ENCODE data around the gene BCR. TPM values are rescaled to one million over a fixed set of nuclear protein-coding genes. Genes with fewer than 3 reads are reported as not detected.

Gene BCR
- total and polyA plus RNA-seq, 12 donors, result 18.7 to 64.3 (median 42.4) TPM

GRCh38 chr22:23168391-23169042 is 11.8 kb upstream of the BCR start:
- no peak for TF ChIP-seq POLR2A (IDR thresholded peaks at IDR 0.05)
- TF ChIP-seq CTCF (IDR thresholded peaks at IDR 0.05), result no peak
- WGBS, 4 donors, result 94 to 100% (median 97%) methylated on average over 1 to 9 of the region's 9 CpGs
- no peak overlapping the region for H3K4me3 ChIP-seq
- no peaks in the 10 kb centered on the region for H3K27me3 ChIP-seq
- H3K4me1 ChIP-seq (replicated peaks in 1 of 2), result no peaks in the 10 kb centered on the region
- no peak overlapping the region for H3K27ac ChIP-seq
- no peaks in the 10 kb centered on the region for H3K9me3 ChIP-seq (replicated peaks in 1 of 3)
- no peaks in the 10 kb centered on the region for H3K36me3 ChIP-seq (replicated peaks in 1 of 2)
- DNase-seq, result no peak
- intact Hi-C loops (cut with DNase I), result no loop called here

GRCh38 chr22:23169043-23169406 is 11.3 kb upstream of the BCR start:
- H3K27me3 ChIP-seq, result no peaks in the 10 kb centered on the region
- no peaks in the 10 kb centered on the region for H3K4me1 ChIP-seq (replicated peaks in 1 of 2)
- no peak for DNase-seq
- WGBS, 4 donors, result 80 to 94% (median 92%) methylated on average over 2 to 4 of the region's 4 CpGs
- H3K27ac ChIP-seq, result no peak overlapping the region
- no peak for TF ChIP-seq CTCF (IDR thresholded peaks at IDR 0.05)
- TF ChIP-seq POLR2A (IDR thresholded peaks at IDR 0.05), result no peak
- intact Hi-C loops (cut with DNase I), result no loop called here
- H3K9me3 ChIP-seq (replicated peaks in 1 of 3), result no peaks in the 10 kb centered on the region
- H3K36me3 ChIP-seq (replicated peaks in 1 of 2), result no peaks in the 10 kb centered on the region
- H3K4me3 ChIP-seq, result no peak overlapping the region

GRCh38 chr22:23175817-23176644 is 4.3 kb upstream of the BCR start:
- no peak for DNase-seq
- TF ChIP-seq CTCF (IDR thresholded peaks at IDR 0.05), result no peak
- TF ChIP-seq POLR2A (IDR thresholded peaks at IDR 0.05), result no peak
- 93 to 97% (median 96%) methylated on average over 10 of the region's 10 CpGs for WGBS, 4 donors

GRCh38 chr22:23176645-23177027 is 3.7 kb upstream of the BCR start:
- Histone ChIP-seq H3K36me3 (replicated peaks in 1 of 2) (no peaks in the 10 kb centered on the region), H3K4me3 (no peak overlapping the region), H3K4me1 (replicated peaks in 1 of 2) (peaks cover 11 to 22% of the 10 kb centered on the region in 2 donors), H3K27me3 (no peaks in the 10 kb centered on the region), H3K27ac (no peak overlapping the region), H3K9me3 (replicated peaks in 1 of 3) (no peaks in the 10 kb centered on the region)
- intact Hi-C loops (cut with DNase I), result loop anchor here (2.0 to 5.0 kb wide), 3 partner anchors 106 to 211 kb away; no protein-coding TSS in a partner anchor
- no peak for DNase-seq
- WGBS, 4 donors, result 86 to 97% (median 92%) methylated on average over 9 of the region's 9 CpGs
- TF ChIP-seq CTCF (IDR thresholded peaks at IDR 0.05) (no peak), POLR2A (IDR thresholded peaks at IDR 0.05) (no peak)

More at GRCh38 chr22:23175817-23176644, 4.3 kb upstream of the BCR start:
- H3K4me1 ChIP-seq (replicated peaks in 1 of 2), result peaks cover 6 to 20% of the 10 kb centered on the region in 2 donors
- H3K4me3 ChIP-seq, result no peak overlapping the region
- no peaks in the 10 kb centered on the region for H3K9me3 ChIP-seq (replicated peaks in 1 of 3)
- H3K36me3 ChIP-seq (replicated peaks in 1 of 2), result no peaks in the 10 kb centered on the region
- intact Hi-C loops (cut with DNase I), result loop anchor here (2.0 to 5.0 kb wide), 3 partner anchors 106 to 211 kb away; no protein-coding TSS in a partner anchor
- H3K27ac ChIP-seq, result no peak overlapping the region
- no peaks in the 10 kb centered on the region for H3K27me3 ChIP-seq
